GM18873 (cell line): Measurements from ENCODE around the gene MEGF6.

ENCODE experiments used
- ATAC-seq: cut with Tn5 transposase; IDR thresholded peaks from one replicate; pipeline ENCODE4 v1.9.1; 2021; ENCODE audit warnings: mild to moderate bottlenecking, moderate library complexity, moderate number of reproducible peaks; ENCODE audit not compliant: unreplicated experiment, low FRiP score

Gene MEGF6

DNA sequence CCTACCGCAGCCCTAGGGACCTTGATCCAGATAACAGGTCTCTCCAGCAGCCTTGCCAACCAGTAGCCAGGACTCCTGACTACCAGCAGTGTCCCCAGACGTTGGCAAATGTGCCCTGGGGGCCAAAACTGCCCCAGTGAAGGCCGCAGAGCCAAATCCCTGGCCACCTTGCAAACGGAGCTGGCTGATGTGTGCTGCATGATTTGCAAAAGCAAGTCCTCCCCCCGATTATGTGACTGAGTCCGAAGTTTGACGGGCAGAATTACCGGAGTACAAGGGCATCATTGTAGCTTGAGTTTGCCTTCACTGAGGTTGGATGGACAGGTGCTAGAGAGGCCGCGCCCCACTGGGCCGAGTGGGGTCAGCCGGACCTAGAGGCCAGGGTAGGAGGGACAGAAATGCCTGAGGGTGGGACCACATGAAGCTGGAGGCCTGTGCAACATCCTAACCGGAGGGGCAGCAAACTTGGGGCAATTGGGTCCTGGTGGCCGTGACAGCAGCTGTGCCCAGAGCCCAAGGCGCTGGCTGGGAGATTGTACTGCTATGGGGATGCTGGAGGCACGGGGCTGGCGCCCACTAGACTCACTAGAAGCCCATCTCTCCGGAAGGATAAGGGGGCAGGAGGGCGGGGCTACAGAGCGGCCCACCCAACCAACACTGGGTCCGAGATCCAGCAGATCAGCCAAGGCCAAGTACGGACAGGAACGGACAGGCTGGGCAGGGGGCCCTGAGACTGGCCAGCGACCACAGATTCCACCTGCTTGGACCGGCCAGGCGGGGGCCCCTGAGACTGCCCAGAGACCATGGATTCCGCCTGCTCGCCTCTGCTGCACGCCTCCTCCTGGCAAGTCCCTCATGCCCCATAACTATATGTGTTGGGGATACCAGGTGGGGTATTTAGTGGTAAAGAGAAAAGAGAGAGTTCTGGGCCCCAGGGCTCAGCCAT, 154.1 kb downstream of the MEGF6 start:
- no peak for ATAC-seq

DNA sequence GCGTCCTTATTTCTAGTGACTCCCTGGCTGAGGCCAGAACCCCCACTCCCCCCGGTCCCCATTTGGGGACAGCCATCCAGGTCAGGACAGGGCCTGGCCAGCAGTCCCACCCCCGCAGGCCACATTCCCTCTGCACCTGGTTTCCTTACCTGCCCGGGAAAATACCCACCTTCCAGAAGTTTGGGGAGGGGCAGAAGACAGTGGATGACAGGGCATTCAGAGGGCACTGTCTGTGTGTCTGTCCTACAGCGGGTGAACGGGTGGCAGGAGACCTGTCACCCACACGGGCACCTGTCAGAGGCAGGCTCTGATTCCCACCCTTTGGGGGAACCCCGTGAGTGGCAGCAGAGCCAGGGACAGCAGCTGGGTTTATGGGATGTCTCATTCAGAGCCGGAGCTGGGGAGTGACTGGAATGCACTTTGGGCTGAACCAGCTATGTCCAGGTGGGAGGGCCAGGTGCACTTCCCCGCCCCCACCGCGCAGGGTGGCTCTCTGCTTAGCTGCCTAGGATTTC, 154.8 kb downstream of the MEGF6 start:
- no peak for ATAC-seq

DNA sequence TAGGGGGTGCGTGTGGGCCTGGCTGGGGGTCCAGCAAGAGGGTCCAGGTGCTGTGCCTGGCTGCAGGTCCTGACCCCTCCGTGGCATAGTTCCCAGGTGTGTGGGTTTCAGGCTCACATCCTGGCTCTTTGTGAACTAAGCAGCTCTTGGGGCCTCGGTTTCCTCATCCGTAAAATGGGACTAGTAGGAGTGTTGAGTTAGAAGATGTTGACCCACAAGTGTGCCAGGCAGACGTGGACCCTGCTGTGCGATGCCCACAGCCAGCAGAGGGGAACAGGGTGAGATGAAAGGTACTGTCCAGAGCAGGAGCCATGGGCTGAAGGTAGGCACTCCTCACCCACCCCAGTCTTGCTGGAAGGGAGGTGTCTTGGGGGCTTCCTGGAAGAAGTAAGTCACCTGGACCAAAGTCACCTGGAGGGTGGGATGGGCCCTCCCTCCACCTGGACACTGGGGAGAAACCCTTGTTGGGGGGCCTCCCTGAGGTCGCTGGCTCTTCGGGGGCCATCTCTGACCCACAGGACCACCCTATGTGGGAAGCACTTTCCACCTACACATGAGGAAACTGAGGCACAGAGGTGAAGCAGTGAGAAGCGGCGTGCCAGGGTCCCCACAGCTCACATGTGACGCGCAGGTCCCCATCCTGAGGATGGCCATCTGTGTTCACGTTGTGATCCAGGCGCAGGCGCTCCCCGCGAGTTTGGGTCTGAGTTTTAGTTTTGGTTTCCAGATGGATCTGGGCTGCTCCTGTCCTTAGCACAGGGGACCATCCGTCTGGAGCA, 155.4 kb downstream of the MEGF6 start:
- ATAC-seq, result no peak

DNA sequence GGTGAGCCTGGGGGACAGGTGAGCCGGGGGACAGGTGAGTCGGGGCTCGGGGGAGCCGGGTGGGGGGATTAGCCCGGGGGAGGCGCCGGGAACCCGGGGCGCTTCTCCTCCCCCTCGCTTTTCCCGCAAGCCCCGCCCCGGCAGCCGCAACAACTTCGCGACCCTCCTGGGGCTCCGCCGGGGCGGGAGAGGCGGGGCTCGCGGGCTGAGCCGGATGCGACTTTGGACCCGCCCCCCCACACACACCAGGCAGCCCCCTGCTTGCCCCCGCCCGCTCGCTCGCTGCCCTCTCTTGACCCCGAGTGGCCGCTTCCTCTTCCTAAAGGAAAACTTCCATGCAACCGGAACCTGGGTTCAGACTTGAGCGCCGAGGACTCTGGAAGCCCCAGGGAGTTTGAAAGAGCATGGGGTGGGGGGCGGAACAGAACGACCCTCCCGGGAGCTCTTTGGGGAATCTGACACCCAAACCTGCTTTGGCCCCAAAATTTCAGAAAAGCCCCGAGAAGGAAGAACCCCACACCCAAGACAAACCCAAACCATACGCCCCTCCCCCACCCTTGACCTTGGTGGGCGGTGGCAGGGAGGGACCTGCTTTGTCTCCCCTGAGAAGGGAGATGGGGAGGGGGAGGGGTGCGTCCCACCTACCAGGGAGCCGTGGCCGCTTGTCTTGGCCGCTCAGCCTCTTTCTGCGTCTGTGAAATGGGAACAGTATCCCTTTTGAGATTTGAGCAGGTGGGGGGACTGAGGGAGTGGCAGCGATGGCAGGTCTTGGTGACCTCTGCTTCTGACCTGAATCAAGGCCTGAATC, 156.3 kb downstream of the MEGF6 start:
- ATAC-seq, result no peak

DNA sequence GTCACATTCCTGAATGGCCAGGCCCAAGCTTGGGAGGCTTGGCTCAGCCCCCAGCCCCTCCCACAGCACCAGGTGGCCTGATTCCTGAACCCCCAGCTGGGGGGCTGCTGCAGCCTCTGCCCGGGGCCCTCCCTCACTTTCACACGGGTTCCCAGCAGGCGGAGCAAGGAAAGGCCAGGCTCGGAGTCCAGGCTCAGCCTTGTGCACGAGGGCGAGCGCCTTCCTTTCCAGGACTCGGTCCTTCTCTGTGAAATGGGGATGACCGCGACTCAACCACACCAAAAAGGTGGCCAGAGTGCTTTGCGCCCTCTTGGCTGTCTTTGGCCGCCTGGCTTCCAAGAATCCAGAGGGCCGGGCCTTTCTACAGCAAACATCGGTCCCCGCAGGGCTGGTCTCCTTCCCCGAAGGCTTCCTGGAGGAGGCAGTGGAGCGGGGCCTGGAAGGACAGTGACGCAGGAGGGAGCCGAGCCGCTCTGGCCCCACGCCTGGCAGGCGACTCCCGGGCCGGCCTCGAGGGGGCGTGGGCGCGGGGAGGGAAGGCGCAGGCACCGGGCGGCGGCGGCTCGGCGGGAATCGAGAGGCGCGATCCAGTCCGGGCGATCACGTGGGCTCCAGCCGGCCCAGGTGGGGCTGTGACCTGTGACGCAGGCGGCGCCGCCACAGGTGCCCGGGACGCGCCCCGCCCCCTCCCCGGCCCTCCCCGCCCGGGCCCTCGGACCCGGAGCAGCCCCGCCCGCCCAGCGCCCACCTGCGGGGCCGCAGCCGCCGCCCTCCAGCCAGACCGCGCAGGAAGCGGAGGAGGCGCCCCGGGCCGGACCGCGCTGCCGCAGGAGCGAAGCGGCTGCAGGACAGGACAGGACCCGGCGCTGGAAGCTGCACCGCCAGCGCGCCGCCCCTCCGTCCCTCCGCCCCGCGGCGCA, 157.2 kb downstream of the MEGF6 start, which contains the start of gene ARHGEF16:
ARHGEF16 (plus strand) TSS at position 775 of the 920 bp plus-strand sequence. CDS start 8,420 bp downstream, outside the sequence.
- no peak for ATAC-seq

DNA sequence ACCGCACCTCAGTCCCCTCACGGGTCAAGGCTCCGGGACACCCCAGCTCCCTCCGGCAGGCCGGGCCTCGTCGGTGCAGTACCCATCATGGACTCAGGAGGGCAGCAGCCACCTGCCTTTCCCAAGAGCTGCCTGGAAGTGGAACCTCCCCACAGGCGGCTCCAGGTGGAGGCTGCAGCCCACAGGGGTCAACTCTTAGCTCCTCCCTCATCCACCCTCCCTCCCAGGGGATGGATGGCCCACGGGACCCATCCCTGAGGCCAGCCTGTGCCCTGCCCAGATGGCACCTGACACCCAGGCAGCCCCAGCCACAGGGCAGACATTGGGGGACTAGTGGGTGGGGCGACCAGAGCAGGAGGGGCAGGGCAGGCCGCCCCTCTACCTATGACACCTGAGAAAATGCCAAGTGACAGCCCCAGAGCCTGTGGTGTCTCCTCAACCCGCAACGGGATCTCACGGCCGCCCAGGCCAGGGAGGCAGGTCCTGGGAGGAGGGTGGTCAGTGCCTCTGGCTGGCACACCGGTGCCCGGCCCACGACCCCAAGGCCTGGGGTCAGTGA, 158.0 kb downstream of the MEGF6 start:
- ATAC-seq, result no peak

DNA sequence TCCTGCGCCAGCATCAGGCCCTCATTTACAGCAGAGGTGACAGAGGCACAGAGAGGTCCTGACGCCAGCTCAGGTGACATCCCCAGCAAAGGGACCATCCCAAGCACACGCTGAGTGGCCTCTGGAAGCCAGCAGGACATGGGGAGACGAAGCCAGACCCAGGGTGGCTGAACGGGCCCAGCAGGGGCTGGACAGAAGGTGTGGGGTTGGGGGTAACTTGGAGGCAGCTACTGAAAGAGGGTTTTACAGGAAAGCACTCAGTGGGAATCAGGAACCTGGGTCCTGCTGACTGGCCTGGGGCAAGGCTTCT, 158.5 kb downstream of the MEGF6 start:
- no peak for ATAC-seq

DNA sequence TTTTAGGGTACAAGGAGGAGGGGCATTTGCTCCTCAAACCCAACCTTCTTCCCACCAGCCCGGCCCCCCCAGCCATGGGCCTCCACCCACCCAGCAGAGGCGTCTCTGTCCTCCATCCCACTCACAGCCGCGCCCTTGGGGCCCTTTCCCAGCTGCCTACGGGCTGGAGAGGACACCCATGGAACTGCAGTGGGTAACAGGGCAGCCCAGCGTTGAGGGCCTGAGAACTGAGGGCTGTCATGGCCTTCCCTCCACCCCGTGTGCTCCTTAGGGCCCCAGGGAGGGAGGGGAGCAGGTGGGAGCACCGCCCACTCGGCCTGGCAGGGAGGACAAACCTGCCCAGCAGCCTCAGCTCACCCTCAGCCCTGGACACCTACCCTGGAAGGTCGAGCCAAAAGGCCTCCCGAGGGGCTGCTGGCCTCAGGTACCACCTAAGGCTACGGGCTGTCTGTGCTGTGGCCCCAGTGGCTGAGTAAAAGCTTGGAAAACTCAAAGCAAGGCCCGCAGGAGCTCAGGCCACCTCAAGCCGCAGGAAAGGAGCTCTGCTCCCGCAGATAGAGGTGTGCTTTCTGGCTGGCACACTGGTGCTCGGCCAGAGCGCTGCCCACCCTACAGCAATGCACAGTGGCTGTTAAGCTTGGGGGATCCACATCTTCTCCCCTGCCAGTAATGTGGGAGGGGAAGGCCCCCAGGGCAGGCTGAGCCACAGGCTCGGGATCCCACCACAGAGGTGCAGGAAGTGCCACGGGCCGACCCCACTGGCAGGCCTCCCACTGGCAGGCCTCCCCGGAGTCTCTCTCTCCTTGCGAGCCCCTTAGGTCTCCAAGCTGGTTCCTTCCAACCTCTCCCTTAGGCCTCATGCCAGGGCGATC, 159.1 kb downstream of the MEGF6 start:
- ATAC-seq, result no peak

DNA sequence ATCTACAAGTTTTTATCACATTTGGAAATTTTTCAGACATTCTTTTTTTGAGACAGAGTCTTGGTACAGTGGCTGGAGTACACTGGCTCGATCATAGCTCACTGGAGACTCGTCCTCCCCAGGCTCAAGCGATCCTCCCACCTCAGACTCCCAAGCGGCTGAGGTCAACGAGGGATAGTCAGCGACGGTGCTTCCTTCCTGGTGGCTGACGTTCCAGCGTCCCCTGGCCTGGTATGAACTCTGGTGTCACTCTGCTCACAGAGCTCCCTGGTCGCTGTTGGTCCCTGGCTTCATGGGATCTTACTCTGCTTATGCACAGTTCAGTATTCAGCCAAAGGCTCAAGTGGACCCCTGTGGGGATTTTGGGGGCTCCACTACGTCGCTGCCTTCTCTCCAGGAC, 160.3 kb downstream of the MEGF6 start:
- ATAC-seq, result no peak

DNA sequence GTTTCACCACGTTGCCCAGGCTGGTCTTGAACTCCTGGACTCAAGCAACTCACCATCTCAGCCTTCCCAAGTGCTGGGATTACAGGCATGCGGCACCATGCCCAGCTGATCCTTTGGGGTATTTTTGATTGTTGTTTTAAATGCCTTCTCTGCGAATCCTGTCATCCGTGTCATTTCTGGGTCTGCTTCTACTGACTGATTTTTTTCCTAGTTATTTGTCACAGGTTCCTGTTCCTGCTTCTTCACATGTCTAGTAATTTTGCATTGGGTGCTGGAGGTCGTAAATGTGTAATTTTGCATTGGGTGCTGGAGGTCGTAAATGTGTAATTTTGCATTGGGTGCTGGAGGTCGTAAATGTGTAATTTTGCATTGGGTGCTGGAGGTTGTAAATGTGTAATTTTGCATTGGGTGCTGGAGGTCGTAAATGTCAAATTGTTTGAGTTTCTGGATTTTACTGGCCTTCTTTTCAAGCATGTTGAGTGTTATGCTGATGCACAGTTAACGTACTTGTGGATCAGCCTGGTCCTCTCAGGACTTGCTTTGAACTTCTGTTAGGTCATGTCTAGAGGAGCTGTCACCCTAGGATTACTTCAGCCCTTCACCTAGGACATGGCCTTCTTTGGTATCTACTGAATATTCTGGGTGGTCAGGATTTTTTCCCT, 161.0 kb downstream of the MEGF6 start:
- no peak for ATAC-seq

DNA sequence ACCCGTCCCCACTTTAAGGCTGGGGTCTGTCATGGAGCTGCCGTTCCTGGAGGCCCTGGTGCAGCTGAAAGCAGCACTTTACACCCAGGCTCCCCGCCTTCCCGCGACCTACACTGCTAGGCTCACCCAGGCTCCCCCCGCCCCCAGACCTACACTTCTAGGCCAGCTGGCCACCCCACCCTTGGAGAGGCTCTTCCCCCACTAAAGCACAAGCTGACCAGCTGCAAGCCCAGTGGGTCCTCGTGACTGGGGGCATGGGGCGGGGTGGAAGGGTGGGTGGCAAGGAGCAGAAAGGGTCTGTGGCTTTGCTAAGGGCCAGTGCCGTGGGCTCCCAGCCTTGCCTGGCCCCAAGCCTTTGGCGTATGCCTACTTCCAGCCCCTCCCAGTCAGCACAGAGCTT, 166.6 kb downstream of the MEGF6 start:
- no peak for ATAC-seq

DNA sequence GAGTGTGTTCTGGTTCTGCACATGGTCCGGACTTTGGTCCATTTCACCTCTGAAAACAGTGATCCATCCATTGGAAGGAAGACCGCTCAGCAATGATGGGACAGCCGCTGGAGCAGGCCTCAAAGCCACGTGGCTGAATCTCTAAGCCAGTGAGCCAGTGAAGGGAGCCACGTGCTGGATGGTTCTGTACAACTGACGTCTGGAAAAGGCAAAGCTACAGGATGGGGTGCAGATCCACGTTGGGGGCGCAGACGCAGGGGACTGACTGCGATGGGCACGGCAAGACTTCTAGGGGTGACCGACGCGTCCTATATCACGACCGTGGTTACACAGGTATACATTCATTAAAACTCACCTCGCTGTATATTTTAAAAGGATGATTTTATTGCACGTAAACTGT, 167.0 kb downstream of the MEGF6 start:
- ATAC-seq, result no peak

DNA sequence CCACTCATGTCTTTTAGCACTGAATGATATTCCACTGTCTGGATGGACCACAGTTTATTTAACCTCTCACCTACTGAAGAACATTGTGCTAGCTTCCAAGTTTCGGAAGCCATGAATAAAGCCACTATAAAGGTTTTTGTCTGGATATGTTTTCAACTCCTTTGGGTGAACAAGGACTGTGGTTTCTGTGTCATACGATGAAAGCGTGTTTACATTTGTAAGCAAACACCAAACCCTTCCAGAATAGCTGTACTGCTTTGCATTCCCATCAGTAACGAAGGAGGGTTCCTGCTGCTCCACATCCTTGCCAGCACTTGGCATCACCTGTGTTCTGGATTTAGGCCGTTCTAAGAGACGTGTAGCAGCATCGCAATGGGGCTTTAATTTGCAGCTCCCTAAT, 167.5 kb downstream of the MEGF6 start:
- no peak for ATAC-seq

DNA sequence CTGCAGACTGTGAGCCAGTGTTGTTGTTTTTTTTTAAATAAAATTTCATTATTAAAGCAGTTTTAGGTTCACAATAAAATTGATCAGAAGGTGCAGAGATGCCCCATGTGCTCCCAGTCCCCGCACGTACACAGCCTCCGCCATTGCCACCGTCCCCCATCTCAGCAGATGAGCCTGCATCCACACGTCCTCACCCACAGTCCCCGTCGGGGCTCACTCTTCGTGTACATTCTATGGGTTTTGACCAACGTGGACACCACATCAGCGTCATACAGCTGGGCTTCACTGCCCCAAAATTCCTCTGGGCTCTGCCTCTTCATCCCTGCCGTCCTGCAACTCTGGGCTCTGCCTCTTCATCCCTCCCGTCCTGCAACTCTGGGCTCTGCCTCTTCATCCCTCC, 168.4 kb downstream of the MEGF6 start:
- ATAC-seq, result no peak

DNA sequence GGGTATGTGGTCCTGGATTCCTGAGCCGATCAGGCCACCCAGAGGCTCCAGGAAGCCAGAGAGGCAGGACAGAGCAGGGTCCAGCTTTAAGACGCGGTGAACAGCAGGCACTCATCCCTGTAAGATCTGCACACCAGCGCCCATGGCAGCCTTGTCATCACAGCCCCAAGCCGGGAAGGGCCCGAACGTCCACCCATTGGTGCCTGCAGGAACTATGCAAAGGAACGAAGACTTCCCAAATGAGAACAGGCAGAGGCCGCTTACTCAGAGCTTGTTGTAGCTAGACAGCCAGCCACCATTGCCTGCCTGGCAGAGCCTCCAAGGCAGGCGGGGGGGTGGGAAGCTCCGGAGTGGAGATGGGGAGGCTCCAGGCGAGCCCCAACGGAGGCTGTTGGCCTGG, 169.0 kb downstream of the MEGF6 start:
- no peak for ATAC-seq

DNA sequence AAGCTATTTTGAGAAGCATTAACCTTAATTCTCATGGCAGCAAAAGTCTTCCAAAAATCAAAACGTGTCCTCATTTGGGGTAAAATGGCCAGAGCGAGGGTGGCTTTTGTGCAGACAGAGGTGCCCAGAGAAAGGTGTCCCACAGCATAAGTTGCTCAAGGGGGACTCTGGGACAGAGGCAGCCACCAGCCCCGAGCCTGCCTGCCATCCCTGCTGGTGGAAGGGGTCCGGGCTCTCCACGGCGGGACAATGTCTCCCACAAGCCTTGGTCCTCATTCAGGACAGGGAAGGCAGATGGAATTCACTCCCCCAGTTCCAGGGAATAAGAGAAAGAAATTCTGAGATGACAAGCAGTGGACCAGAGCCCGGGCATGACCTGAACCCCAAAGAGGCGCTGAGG, 169.4 kb downstream of the MEGF6 start:
- ATAC-seq, result no peak

DNA sequence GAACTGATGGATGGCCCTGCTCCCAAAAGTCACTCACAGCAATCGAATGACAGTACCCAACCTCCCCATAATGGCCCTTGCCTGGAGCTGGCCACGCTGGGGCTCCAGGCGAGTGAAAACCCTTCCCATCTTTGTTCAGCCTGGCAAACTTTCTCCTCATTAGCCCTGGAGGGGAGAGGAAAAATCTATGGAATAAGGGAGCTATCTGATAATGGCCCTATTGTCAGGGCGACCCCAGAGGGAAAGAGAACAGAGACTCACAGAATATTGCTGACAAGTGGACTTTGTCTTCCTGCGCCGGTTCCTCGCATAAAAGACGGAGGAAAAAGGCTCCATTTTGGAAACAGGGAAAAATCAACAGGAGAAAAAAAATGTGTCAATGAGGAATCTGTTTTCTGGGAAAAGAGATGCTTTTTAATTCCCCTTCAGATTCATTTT, 169.9 kb downstream of the MEGF6 start:
- no peak for ATAC-seq
